Stimulated activated CD4-positive, alpha-beta T cell treated with anti-CD3 and anti-CD28 coated beads, Interleukin-2, amount 100 ng/mL, for 4 hours (primary cell): Measurements from ENCODE around the gene HTRA2.

Experiments used
- DNase-seq: peaks from one replicate; pipeline ENCODE4 v3.0.0-alpha.2; 2020; ENCODE audit warnings: low read depth

Gene HTRA2

GRCh38 chr2:74500578-74500946 lies 29.2 kb upstream of the HTRA2 start:
- DNase-seq: no peak

- no peak for DNase-seq
Measured at GRCh38 chr2:74501335-74502071, 28.2 kb upstream of the HTRA2 start.

- DNase-seq: no peak
Measured at GRCh38 chr2:74502147-74502719, 27.5 kb upstream of the HTRA2 start.

- no peak for DNase-seq
Measured at GRCh38 chr2:74502720-74503505, 26.8 kb upstream of the HTRA2 start.

- no peak for DNase-seq
Measured at GRCh38 chr2:74503506-74504475, 25.9 kb upstream of the HTRA2 start.

- no peak for DNase-seq
Measured at GRCh38 chr2:74504591-74504990, 25.1 kb upstream of the HTRA2 start.

GRCh38 chr2:74505448-74506246 lies 24.1 kb upstream of the HTRA2 start:
- DNase-seq: no peak

GRCh38 chr2:74507145-74507925 lies 22.4 kb upstream of the HTRA2 start, which contains the start of gene PCGF1:
TSS of gene PCGF1 (minus strand) at chr2:74507695. CDS start at chr2:74507668, 27 bp downstream.
- DNase-seq: peak; percentile 99

GRCh38 chr2:74507926-74508520 lies 21.7 kb upstream of the HTRA2 start:
- no peak for DNase-seq

GRCh38 chr2:74510272-74510671 lies 19.5 kb upstream of the HTRA2 start:
- DNase-seq: no peak

- DNase-seq: no peak
Measured at GRCh38 chr2:74511104-74511989, 18.4 kb upstream of the HTRA2 start.

- DNase-seq: no peak
Measured at GRCh38 chr2:74512744-74513604, 16.8 kb upstream of the HTRA2 start.

GRCh38 chr2:74513605-74514367 lies 15.9 kb upstream of the HTRA2 start:
- no peak for DNase-seq

- no peak for DNase-seq
Measured at GRCh38 chr2:74514368-74515270, 15.1 kb upstream of the HTRA2 start, which contains the start of gene TLX2. TSS of gene TLX2 (plus strand) at chr2:74514450. CDS start at chr2:74514807, 357 bp downstream.

GRCh38 chr2:74515271-74515980 lies 14.3 kb upstream of the HTRA2 start:
- no peak for DNase-seq
